ENCODE results near the gene MYO1E. TPM values are rescaled to one million over a fixed set of nuclear protein-coding genes. Genes with fewer than 3 reads are reported as not detected.

The MYO1E gene
- total and polyA plus RNA-seq, 2 of the 4 experiments (the other 2 are of a cell fraction): 13.4 to 37.3 TPM

DNA sequence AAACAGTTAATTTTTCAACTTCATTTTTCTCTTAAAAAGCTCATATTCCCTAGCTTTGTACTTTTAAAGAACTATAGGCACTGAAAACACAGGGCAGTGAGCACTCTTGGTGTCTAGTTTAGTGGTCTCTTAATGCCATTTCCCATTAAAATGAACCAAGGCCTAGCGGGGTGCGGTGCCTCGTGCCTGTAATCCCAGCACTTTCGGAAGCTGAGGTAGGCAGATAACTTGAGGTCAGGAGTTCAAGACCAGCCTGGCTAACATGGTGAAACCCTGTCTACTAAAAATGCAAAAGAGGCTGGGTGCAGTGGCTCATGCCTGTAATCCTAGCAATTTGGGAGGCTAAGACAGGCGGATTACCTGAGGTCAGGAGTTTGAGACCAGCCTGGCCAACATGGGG is 120.5 kb downstream of the MYO1E start:
- DNase-seq (no peak), ATAC-seq (ENCODE audit: low read depth) (no peak)
- Histone ChIP-seq H3K18ac (ENCODE audit: low read depth, low read length) (no peak overlapping the region), H3K27me3 (ENCODE audit: control insufficient read depth, insufficient read depth, low read length) (no peaks in the 10 kb centered on the region), H4K8ac (ENCODE audit: low read depth in 2 of 2, low read length in 2 of 2) (no peak overlapping the region), H2BK15ac (ENCODE audit: low read depth, low read length) (no peak overlapping the region), H3K23ac (ENCODE audit: low read depth, low read length) (no peak overlapping the region), H3K4ac (ENCODE audit: low read depth, low read length) (no peak overlapping the region), H2BK120ac (ENCODE audit: low read depth, low read length) (no peak overlapping the region), H2AK9ac (replicated peaks; ENCODE audit: low read depth, low read length, poor library complexity) (no peak overlapping the region), H2AFZ (replicated peaks; ENCODE audit: low read length, poor library complexity) (no peak overlapping the region), H4K91ac (ENCODE audit: insufficient read depth, low read depth, low read length) (no peak overlapping the region), H2AK5ac (ENCODE audit: low read depth, low read length) (no peak overlapping the region), H3K27ac (ENCODE audit: insufficient read depth, low read length) (no peak overlapping the region), H3K9ac (ENCODE audit: low read depth, low read length) (no peak overlapping the region), H3K4me3 (ENCODE audit: insufficient read depth, low read depth, low read length) (no peak overlapping the region), H3K79me1 (ENCODE audit: low read depth in 1 of 2, low read length in 2 of 2) (peaks cover 4 to 5% of the 10 kb centered on the region in 2 experiments; a peak in 3 of 4 replicates), H2BK20ac (ENCODE audit: low read depth, low read length) (no peak overlapping the region), H3K56ac (ENCODE audit: extremely low read depth, insufficient read depth, low read length) (no peak overlapping the region), H3K36me3 (ENCODE audit: control insufficient read depth, insufficient read depth, low read length) (peaks cover under 1% of the 10 kb centered on the region; the same call in 1 of the 2 replicates), H3K9me3 (ENCODE audit: control insufficient read depth, insufficient read depth, low read length) (no peaks in the 10 kb centered on the region), H3K4me2 (ENCODE audit: low read depth, low read length) (no peak overlapping the region), H3K14ac (replicated peaks; ENCODE audit: low read depth, low read length) (no peak overlapping the region), H3K4me1 (ENCODE audit: control insufficient read depth, insufficient read depth, low read length) (no peaks in the 10 kb centered on the region), H4K5ac (ENCODE audit: low read depth, low read length) (no peak overlapping the region), H3K9me1 (ENCODE audit: insufficient read depth, low read length) (no peaks in the 10 kb centered on the region), H2BK5ac (ENCODE audit: low read depth, low read length, poor library complexity, severe bottlenecking) (no peak overlapping the region), H4K20me1 (ENCODE audit: insufficient read depth, low read length) (no peaks in the 10 kb centered on the region)
- no peak for TF ChIP-seq SMC3 (IDR thresholded peaks at IDR 0.05; ENCODE audit: low read depth, low read length)
- TF ChIP-seq, protein P1, sequence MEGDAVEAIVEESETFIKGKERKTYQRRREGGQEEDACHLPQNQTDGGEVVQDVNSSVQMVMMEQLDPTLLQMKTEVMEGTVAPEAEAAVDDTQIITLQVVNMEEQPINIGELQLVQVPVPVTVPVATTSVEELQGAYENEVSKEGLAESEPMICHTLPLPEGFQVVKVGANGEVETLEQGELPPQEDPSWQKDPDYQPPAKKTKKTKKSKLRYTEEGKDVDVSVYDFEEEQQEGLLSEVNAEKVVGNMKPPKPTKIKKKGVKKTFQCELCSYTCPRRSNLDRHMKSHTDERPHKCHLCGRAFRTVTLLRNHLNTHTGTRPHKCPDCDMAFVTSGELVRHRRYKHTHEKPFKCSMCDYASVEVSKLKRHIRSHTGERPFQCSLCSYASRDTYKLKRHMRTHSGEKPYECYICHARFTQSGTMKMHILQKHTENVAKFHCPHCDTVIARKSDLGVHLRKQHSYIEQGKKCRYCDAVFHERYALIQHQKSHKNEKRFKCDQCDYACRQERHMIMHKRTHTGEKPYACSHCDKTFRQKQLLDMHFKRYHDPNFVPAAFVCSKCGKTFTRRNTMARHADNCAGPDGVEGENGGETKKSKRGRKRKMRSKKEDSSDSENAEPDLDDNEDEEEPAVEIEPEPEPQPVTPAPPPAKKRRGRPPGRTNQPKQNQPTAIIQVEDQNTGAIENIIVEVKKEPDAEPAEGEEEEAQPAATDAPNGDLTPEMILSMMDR (conservative IDR thresholded peaks at IDR 0.05; ENCODE audit: low read depth, low read length): no peak
- 71% methylated on average over 1 of the region's 5 CpGs; no CpG with 5 or more reads in 1 of the 2 experiments for WGBS, 2 experiments (ENCODE audit: extremely low coverage in 2 of 2, insufficient read length in 1 of 2)
- dilution Hi-C loops (cut with HindIII; ENCODE audit: low sequenced_read_pairs, unreplicated experiment): no loop called here
- intact Hi-C loops (cut with micrococcal nuclease): no loop called here
- in situ Hi-C loops (cut with MboI; ENCODE audit: low sequenced_read_pairs): no loop called here
- POLR2A ChIA-PET (ENCODE audit: unreplicated experiment): no interaction called here
- BruUV-seq (replicated peaks): no TSS peak
- CTCF ChIA-PET: interaction anchor here (0.7 kb wide), 1 partner anchor 86 kb away, joined by 3 read pairs; no protein-coding TSS in a partner anchor

Measured in IMR-90 (cell line).